Measurements from ENCODE around the gene STIM2.

- TF ChIP-seq GTF3C2 (IDR thresholded peaks at IDR 0.05; ENCODE audit: borderline replicate concordance, extremely low read depth, insufficient read length) (no peak), POLR2A (conservative IDR thresholded peaks at IDR 0.05) (no peak), THAP12 (CRISPR knock-in tag; IDR thresholded peaks at IDR 0.05) (no peak), RCOR1 (IDR thresholded peaks at IDR 0.05; ENCODE audit: borderline replicate concordance in 1 of 2, low read depth in 2 of 2, low read length in 2 of 2) (no peak), JUND (IDR thresholded peaks at IDR 0.05; ENCODE audit: borderline replicate concordance, low read depth, low read length) (no peak), JUND (tag; IDR thresholded peaks at IDR 0.05; ENCODE audit: borderline replicate concordance, low read depth, low read length) (no peak), CTCF (IDR thresholded peaks at IDR 0.05 in 2 of 3, conservative IDR thresholded peaks at IDR 0.05 in 1 of 3; ENCODE audit: insufficient read depth in 2 of 3, low read depth in 1 of 3, low read length in 3 of 3) (no peak)
These were observed 22.4 kb upstream of the STIM2 start for GRCh38 chr4:26837993-26838842.

Data from K562 (cell line).